ENCODE data around the gene AUTS2. TPM values are rescaled to one million over a fixed set of nuclear protein-coding genes. Genes with fewer than 3 reads are reported as not detected.

AUTS2 gene
- total RNA-seq, 6 experiments from 2014 or later, result 10.4 to 32.0 (median 19.3) TPM

- DNase-seq (no peak), ATAC-seq (no peak)
- H3K36me3 ChIP-seq, result no peaks in the 10 kb centered on the region
- H3K4me1 ChIP-seq, result peaks cover 0 to 52% (median 22%) of the 10 kb centered on the region in 4 donors
- no peaks in the 10 kb centered on the region for H3K27me3 ChIP-seq
- no peaks in the 10 kb centered on the region for H3K9me3 ChIP-seq
- WGBS (ENCODE audit: insufficient coverage, low coverage, low lambda C conversion rate, missing lambda C conversion rate), result 88% methylated on average over 1 of the region's 1 CpG
- TF ChIP-seq POLR2A (IDR thresholded peaks at IDR 0.05), result no peak
- TF ChIP-seq CTCF (IDR thresholded peaks at IDR 0.05), result no peak
- intact Hi-C loops (cut with DNase I), result no loop called here
- H3K27ac ChIP-seq, result peak overlapping the region in 1 of 3 donors; percentile 31
- H3K4me3 ChIP-seq, result no peak overlapping the region
Measured at GRCh38 chr7:70586822-70587221, 988.5 kb downstream of the AUTS2 start.

DNA sequence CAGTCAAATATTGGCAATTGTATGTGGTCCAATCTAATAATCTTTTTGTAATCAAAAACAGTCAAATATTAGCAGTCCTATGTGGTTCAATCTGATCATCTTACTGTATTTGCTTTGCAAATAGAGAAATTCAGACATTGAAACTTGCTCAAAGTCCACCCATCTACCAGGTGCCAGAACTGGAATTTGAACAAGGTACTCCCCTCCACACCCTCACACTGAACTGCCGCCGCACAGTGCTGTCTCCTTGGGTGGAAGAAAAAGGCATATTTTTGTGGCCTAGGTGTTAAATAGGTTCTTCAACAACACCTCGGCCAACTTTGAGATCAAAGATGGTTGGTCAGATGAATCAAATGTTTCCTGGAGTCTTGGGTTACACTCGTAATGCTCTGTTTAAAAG lies 989.5 kb downstream of the AUTS2 start:
- TF ChIP-seq POLR2A (IDR thresholded peaks at IDR 0.05) (no peak), CTCF (IDR thresholded peaks at IDR 0.05) (no peak)
- ATAC-seq (peak; percentile 63 to 80 (median 65)), DNase-seq (no peak)
- 38% methylated on average over 4 of the region's 4 CpGs for WGBS (ENCODE audit: insufficient coverage, low coverage, low lambda C conversion rate, missing lambda C conversion rate)
- H3K27ac ChIP-seq, result peak overlapping the region in 2 of 3 donors; percentile 13 to 31
- H3K4me1 ChIP-seq, result peaks cover 0 to 55% (median 22%) of the 10 kb centered on the region in 4 donors
- no peak overlapping the region for H3K4me3 ChIP-seq
- no peaks in the 10 kb centered on the region for H3K27me3 ChIP-seq
- no peaks in the 10 kb centered on the region for H3K9me3 ChIP-seq
- H3K36me3 ChIP-seq, result no peaks in the 10 kb centered on the region
- intact Hi-C loops (cut with DNase I), result no loop called here

- DNase-seq, result no peak
- no peaks in the 10 kb centered on the region for H3K9me3 ChIP-seq
- H3K27me3 ChIP-seq, result no peaks in the 10 kb centered on the region
- no peak for ATAC-seq
- H3K4me3 ChIP-seq, result no peak overlapping the region
- intact Hi-C loops (cut with DNase I), result no loop called here
- H3K27ac ChIP-seq, result peak overlapping the region in 2 of 3 donors; percentile 13 to 31
- TF ChIP-seq CTCF (IDR thresholded peaks at IDR 0.05) (no peak), POLR2A (IDR thresholded peaks at IDR 0.05) (no peak)
- no peaks in the 10 kb centered on the region for H3K36me3 ChIP-seq
- H3K4me1 ChIP-seq, result peaks cover 0 to 55% (median 22%) of the 10 kb centered on the region in 4 donors
- WGBS (ENCODE audit: insufficient coverage, low coverage, low lambda C conversion rate, missing lambda C conversion rate), result 48% methylated on average over 10 of the region's 10 CpGs
Measured at GRCh38 chr7:70588191-70588921, 990.1 kb downstream of the AUTS2 start.

GRCh38 chr7:70589010-70589409 lies 990.7 kb downstream of the AUTS2 start:
- no peak overlapping the region for H3K27ac ChIP-seq
- ATAC-seq, result no peak
- DNase-seq, result no peak
- no peaks in the 10 kb centered on the region for H3K36me3 ChIP-seq
- no peaks in the 10 kb centered on the region for H3K27me3 ChIP-seq
- no peak overlapping the region for H3K4me3 ChIP-seq
- TF ChIP-seq POLR2A (IDR thresholded peaks at IDR 0.05) (no peak), CTCF (IDR thresholded peaks at IDR 0.05) (no peak)
- no peaks in the 10 kb centered on the region for H3K9me3 ChIP-seq
- H3K4me1 ChIP-seq, result peaks cover 0 to 52% (median 22%) of the 10 kb centered on the region in 4 donors
- intact Hi-C loops (cut with DNase I), result no loop called here
- 92% methylated on average over 6 of the region's 7 CpGs for WGBS (ENCODE audit: insufficient coverage, low coverage, low lambda C conversion rate, missing lambda C conversion rate)
